Measurements from ENCODE around the gene ACVRL1. TPM values are rescaled to one million over a fixed set of nuclear protein-coding genes. Genes with fewer than 3 reads are reported as not detected.

ACVRL1 gene
- total RNA-seq, 2 experiments from 2014 or later = not detected

DNA sequence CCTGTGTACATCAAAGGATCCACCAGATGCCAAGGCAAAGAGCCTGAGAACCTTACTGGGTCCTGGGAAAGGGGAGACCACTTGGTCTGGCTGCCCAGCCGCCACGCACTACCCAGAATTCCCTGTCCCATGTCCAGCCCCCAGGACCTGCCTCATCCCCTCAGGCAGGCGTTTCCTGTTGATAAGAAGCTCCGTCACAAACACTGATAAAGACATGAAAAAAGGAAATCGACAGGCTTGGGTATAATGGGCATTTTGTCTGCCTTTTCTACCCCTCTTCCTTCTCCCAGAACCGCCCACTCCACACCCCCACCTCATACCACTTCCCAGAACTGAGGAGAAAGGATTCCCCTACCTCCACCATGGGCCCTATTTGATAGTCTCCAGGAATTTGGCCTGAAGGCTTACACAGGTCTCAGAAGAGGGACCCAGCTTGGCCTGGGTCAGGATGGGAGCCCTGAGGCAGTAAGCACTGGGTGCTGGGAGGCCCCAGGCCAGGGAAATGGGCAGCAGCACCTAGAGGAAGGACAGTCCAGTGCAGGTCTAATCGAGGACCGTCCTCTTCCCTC is 18.8 kb downstream of the ACVRL1 start:
- Histone ChIP-seq H3K4me1 (ENCODE audit: insufficient read depth, low read length) (peaks cover 12% of the 10 kb centered on the region), H3K9me3 (ENCODE audit: control insufficient read depth in 1 of 2, insufficient read depth in 1 of 2, low read length in 2 of 2) (no peaks in the 10 kb centered on the region), H3K4me3 (ENCODE audit: low read length) (no peak overlapping the region), H3K27me3 (ENCODE audit: control insufficient read depth in 1 of 2, insufficient read depth in 2 of 2, low read length in 2 of 2) (no peaks in the 10 kb centered on the region), H3K36me3 (ENCODE audit: insufficient read depth, low read length) (no peaks in the 10 kb centered on the region), H3K27ac (ENCODE audit: low read depth in 1 of 2, low read length in 2 of 2) (no peak overlapping the region)
- Mint-ChIP-seq H3K4me1 (ENCODE audit: low read depth) (peaks cover 7% of the 10 kb centered on the region), H3K9me3 (no peaks in the 10 kb centered on the region), H3K27ac (no peak overlapping the region), H3K36me3 (ENCODE audit: low read depth) (no peaks in the 10 kb centered on the region), H3K4me3 (no peak overlapping the region), H3K27me3 (no peaks in the 10 kb centered on the region)
- ChIA-PET POLR2A (no interaction called here), CTCF (interaction anchor here (1.1 kb wide), 1 partner anchor 97 kb away, joined by 3 read pairs; no protein-coding TSS in a partner anchor)
- DNase-seq = no peak
- intact Hi-C loops (cut with DNase I, micrococcal nuclease) = loop anchor here (1.0 kb wide), 1 partner anchor 54 kb away; no protein-coding TSS in a partner anchor
- ATAC-seq (ENCODE audit: poor library complexity) = no peak
- TF ChIP-seq, protein P1, sequence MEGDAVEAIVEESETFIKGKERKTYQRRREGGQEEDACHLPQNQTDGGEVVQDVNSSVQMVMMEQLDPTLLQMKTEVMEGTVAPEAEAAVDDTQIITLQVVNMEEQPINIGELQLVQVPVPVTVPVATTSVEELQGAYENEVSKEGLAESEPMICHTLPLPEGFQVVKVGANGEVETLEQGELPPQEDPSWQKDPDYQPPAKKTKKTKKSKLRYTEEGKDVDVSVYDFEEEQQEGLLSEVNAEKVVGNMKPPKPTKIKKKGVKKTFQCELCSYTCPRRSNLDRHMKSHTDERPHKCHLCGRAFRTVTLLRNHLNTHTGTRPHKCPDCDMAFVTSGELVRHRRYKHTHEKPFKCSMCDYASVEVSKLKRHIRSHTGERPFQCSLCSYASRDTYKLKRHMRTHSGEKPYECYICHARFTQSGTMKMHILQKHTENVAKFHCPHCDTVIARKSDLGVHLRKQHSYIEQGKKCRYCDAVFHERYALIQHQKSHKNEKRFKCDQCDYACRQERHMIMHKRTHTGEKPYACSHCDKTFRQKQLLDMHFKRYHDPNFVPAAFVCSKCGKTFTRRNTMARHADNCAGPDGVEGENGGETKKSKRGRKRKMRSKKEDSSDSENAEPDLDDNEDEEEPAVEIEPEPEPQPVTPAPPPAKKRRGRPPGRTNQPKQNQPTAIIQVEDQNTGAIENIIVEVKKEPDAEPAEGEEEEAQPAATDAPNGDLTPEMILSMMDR (IDR thresholded peaks at IDR 0.05) = no peak

DNA sequence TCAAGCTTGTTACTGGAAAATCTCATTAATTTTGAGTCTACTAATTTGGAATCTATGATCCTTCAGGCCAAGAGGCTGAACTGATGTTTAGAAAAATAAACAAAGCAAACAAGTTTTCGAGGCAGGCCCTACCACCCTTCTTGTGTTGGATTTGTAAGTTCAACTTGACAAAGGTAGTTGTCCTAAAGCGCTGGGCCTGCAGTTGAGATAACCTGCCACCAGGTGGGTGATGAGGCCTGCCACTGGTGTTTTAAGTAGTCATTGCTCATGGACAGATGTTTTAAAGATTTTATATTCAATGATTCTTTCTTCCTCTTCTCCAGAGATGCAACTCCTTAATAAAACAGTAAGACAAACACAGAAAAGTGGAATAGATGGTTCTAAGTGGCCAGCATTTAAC is 19.4 kb downstream of the ACVRL1 start:
- TF ChIP-seq, protein P1 (IDR thresholded peaks at IDR 0.05) = peak; percentile 50
- Mint-ChIP-seq H3K27me3 (no peaks in the 10 kb centered on the region), H3K36me3 (ENCODE audit: low read depth) (no peaks in the 10 kb centered on the region), H3K4me3 (no peak overlapping the region), H3K4me1 (ENCODE audit: low read depth) (peaks cover 7% of the 10 kb centered on the region), H3K9me3 (no peaks in the 10 kb centered on the region), H3K27ac (no peak overlapping the region)
- H3K4me1 ChIP-seq (ENCODE audit: insufficient read depth, low read length) = peaks cover 12% of the 10 kb centered on the region
- H3K27me3 ChIP-seq (ENCODE audit: control insufficient read depth in 1 of 2, insufficient read depth in 2 of 2, low read length in 2 of 2) = no peaks in the 10 kb centered on the region
- CTCF ChIA-PET = interaction anchor here (0.6 to 1.1 kb wide), 2 partner anchors 96 to 1321 kb away, joined by 3 read pairs; no protein-coding TSS in a partner anchor
- H3K27ac ChIP-seq (ENCODE audit: low read depth in 1 of 2, low read length in 2 of 2) = no peak overlapping the region
- intact Hi-C loops (cut with DNase I, micrococcal nuclease) = loop anchor here (1.0 kb wide), 1 partner anchor 54 kb away; no protein-coding TSS in a partner anchor
- peak; percentile 81 for ATAC-seq (ENCODE audit: poor library complexity)
- no peaks in the 10 kb centered on the region for H3K36me3 ChIP-seq (ENCODE audit: insufficient read depth, low read length)
- POLR2A ChIA-PET = no interaction called here
- no peaks in the 10 kb centered on the region for H3K9me3 ChIP-seq (ENCODE audit: control insufficient read depth in 1 of 2, insufficient read depth in 1 of 2, low read length in 2 of 2)
- DNase-seq = peak; percentile 22 to 69 (median 41)
- H3K4me3 ChIP-seq (ENCODE audit: low read length) = no peak overlapping the region

- no peaks in the 10 kb centered on the region for H3K36me3 Mint-ChIP-seq (ENCODE audit: low read depth)
- no peaks in the 10 kb centered on the region for H3K36me3 ChIP-seq (ENCODE audit: insufficient read depth, low read length)
- no peak overlapping the region for H3K27ac Mint-ChIP-seq
- no peaks in the 10 kb centered on the region for H3K9me3 Mint-ChIP-seq
- CTCF ChIA-PET = no interaction called here
- no peak overlapping the region for H3K27ac ChIP-seq (ENCODE audit: low read depth in 1 of 2, low read length in 2 of 2)
- no peaks in the 10 kb centered on the region for H3K4me1 Mint-ChIP-seq (ENCODE audit: low read depth)
- TF ChIP-seq, protein P1 (IDR thresholded peaks at IDR 0.05) = no peak
- H3K27me3 Mint-ChIP-seq = no peaks in the 10 kb centered on the region
- H3K27me3 ChIP-seq (ENCODE audit: control insufficient read depth in 1 of 2, insufficient read depth in 2 of 2, low read length in 2 of 2) = no peaks in the 10 kb centered on the region
- intact Hi-C loops (cut with DNase I, micrococcal nuclease) = no loop called here
- ATAC-seq (ENCODE audit: poor library complexity) (no peak), DNase-seq (no peak)
- H3K4me1 ChIP-seq (ENCODE audit: insufficient read depth, low read length) = no peaks in the 10 kb centered on the region
- no peak overlapping the region for H3K4me3 ChIP-seq (ENCODE audit: low read length)
- no peak overlapping the region for H3K4me3 Mint-ChIP-seq
- POLR2A ChIA-PET = no interaction called here
- no peaks in the 10 kb centered on the region for H3K9me3 ChIP-seq (ENCODE audit: control insufficient read depth in 1 of 2, insufficient read depth in 1 of 2, low read length in 2 of 2)
Observed at GRCh38 chr12:51932218-51933076, 25.1 kb downstream of the ACVRL1 start.

Data from CD4-positive, alpha-beta T cell (primary cell).